Neutrophil (primary cell): ENCODE results near the gene SKOR1.

Experiments
- H3K27ac ChIP-seq: fragments of 200-600 bp; sonication (generic); 2 replicates; pipeline ENCODE4 v1.5.1; 2016; ENCODE audit warnings: mild to moderate bottlenecking, moderate library complexity
- H3K27me3 ChIP-seq: fragments of 200-600 bp; sonication (generic); 2 replicates; pipeline ENCODE4 v1.6.0; 2016; ENCODE audit warnings: mild to moderate bottlenecking
- H3K36me3 ChIP-seq: fragments of 200-600 bp; sonication (generic); 2 replicates; pipeline ENCODE4 v1.5.1; 2017
- H3K4me1 ChIP-seq, 2 experiments: fragments of 200-600 bp in 1 of 2; sonication (generic) in 1 of 2; 1 replicate in 1 of 2; 2 replicates in 1 of 2; pipeline versions ENCODE4 v1.5.1 to v1.6.1; 2013 to 2016; ENCODE audit warnings: low read depth in 1 of 2, low read length in 1 of 2, mild to moderate bottlenecking in 1 of 2, moderate library complexity in 1 of 2; ENCODE audit not compliant: control insufficient read depth in 1 of 2, insufficient read depth in 1 of 2
- H3K4me3 ChIP-seq, 2 experiments: fragments of 200-600 bp in 1 of 2; sonication (generic) in 1 of 2; 1 replicate in 1 of 2; 2 replicates in 1 of 2; pipeline ENCODE4 v1.5.1; 2013 to 2016; ENCODE audit warnings: low read depth in 1 of 2, low read length in 1 of 2, mild to moderate bottlenecking in 1 of 2, moderate library complexity in 1 of 2
- H3K9me3 ChIP-seq: fragments of 200-600 bp; sonication (generic); 2 replicates; pipeline ENCODE4 v1.5.1; 2016
- TF ChIP-seq, protein P1 (sequence below): fragments of 200-600 bp; sonication (generic); IDR thresholded peaks from 2 replicates; pipeline ENCODE4 v1.5.1; 2016; ENCODE audit warnings: antibody characterized with exemption

The SKOR1 gene

DNA sequence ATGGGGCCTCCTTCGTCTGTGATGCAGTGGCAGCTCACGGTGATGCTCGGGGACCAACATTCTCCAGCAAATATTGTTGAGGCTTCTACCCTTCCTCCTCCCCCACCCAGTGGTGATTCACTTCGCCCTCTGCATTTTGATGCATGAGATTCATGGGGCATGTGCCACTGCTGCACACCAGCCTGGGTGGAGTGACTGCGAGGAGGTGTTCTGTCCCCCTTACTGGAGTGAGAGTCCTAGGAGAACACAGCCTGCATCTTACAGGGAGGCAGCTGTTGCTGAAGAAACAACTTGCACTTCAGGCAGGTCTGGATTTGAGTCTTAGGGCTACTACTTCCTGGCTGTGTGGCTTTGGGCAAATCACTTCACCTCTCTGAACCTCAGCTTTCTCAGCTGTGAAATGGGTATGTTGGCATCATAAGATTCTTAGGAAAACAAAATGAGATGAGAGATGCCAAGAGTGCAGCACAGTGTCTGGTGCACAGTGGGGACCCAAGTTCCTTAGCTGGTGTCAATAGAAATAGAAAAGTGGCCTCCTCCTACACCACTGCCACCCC is 10.2 kb upstream of the SKOR1 start:
- TF ChIP-seq, protein P1, sequence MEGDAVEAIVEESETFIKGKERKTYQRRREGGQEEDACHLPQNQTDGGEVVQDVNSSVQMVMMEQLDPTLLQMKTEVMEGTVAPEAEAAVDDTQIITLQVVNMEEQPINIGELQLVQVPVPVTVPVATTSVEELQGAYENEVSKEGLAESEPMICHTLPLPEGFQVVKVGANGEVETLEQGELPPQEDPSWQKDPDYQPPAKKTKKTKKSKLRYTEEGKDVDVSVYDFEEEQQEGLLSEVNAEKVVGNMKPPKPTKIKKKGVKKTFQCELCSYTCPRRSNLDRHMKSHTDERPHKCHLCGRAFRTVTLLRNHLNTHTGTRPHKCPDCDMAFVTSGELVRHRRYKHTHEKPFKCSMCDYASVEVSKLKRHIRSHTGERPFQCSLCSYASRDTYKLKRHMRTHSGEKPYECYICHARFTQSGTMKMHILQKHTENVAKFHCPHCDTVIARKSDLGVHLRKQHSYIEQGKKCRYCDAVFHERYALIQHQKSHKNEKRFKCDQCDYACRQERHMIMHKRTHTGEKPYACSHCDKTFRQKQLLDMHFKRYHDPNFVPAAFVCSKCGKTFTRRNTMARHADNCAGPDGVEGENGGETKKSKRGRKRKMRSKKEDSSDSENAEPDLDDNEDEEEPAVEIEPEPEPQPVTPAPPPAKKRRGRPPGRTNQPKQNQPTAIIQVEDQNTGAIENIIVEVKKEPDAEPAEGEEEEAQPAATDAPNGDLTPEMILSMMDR: no peak
- H3K9me3 ChIP-seq: no peaks in the 10 kb centered on the region
- peaks cover 87% of the 10 kb centered on the region for H3K27me3 ChIP-seq
- H3K36me3 ChIP-seq: no peaks in the 10 kb centered on the region
- no peak overlapping the region for H3K4me3 ChIP-seq
- no peaks in the 10 kb centered on the region for H3K4me1 ChIP-seq
- no peak overlapping the region for H3K27ac ChIP-seq

- Histone ChIP-seq H3K27ac (no peak overlapping the region), H3K27me3 (peaks cover 96% of the 10 kb centered on the region), H3K9me3 (no peaks in the 10 kb centered on the region), H3K4me1 (no peaks in the 10 kb centered on the region), H3K4me3 (no peak overlapping the region), H3K36me3 (no peaks in the 10 kb centered on the region)
- TF ChIP-seq, protein P1: no peak
Measured at GRCh38 chr15:67816668-67817067, 8.6 kb upstream of the SKOR1 start.

DNA sequence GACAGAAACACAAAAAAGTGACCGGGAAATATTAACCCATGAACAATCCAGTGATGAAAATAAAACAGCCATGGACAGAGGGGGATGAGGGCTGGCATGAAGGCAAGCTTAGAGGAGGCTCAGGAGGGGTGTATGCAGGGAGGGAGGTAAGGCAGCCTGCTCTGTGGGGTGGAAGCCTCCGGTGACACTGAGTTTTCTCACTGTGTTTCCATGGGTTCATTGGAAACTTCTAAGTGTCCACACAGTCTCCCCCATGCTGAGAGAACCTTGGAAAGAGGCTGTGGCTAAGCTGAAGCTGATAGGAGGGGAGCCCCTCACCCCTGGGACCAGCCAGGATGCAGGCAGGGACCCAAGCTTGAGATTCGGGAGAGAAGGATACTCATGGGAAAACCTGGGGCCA is 6.8 kb upstream of the SKOR1 start:
- Histone ChIP-seq H3K4me3 (no peak overlapping the region), H3K4me1 (peaks cover 0 to 3% of the 10 kb centered on the region in 2 experiments), H3K36me3 (no peaks in the 10 kb centered on the region), H3K27me3 (peaks cover 96% of the 10 kb centered on the region), H3K27ac (no peak overlapping the region), H3K9me3 (no peaks in the 10 kb centered on the region)
- TF ChIP-seq, protein P1: no peak

DNA sequence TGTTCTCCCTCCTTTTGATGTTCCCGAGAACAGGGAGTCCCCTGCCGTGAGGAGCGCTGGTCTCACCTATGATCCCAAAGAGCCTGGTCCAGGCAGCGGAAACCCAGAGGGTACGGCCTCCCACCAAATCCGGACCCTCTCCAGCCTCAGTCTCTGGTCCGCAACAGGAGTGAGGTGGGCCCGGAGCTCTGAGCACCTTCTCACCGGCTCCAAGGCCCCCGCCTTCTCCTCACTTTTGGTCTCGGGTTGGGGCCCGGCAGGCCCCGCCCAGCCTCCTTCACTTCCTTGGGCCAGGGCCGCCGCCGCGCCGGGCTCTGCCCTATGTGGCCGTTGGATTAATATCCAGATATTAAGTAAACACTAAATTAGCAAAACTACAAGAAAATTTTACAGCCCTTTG is 5.7 kb upstream of the SKOR1 start:
- H3K27me3 ChIP-seq: peaks cover 100% of the 10 kb centered on the region
- TF ChIP-seq, protein P1: no peak
- no peaks in the 10 kb centered on the region for H3K9me3 ChIP-seq
- no peak overlapping the region for H3K4me3 ChIP-seq
- H3K27ac ChIP-seq: no peak overlapping the region
- H3K36me3 ChIP-seq: no peaks in the 10 kb centered on the region
- peaks cover 3 to 4% of the 10 kb centered on the region in 2 experiments for H3K4me1 ChIP-seq

DNA sequence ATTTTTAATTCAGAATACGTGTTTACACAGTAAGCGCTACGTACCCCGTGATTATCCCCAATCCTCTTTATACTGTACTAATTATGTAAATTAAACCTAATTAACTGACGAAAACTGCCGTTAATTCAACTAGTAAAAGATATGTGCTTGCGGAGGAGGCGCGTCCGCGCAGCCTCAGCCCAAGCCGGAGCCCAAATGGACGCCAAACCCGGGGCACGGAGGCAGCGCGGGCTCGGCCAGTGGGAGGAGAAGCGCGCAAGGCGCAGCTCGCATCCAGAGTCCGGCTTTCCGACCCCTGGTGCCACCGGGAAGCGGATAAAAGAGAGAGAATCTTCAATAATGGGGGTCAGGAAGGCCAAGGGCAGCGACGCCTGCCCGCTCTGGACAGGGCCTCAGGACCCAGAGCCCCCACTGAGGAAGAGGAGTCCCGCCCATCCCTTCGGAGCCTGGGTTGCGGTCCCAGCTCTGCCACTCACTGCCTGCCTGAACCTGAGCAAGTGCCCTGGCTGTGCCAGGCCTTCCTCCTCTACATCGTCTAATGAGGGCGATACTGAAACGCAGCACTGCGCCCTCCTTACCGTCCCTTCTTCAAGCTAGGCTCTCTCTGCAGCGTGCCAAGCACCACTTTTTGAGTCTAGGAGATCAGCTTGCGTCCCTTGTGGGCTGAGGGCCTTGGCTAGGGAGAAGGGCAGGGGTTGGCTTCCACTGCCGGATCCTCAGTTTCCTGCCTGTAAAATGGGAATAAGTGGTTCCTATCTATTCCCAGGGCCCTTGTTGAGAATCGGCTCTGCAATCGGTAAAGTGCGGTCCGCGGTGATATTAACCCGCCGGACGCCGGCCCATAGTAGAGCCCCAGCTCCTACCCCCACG is 5.0 kb upstream of the SKOR1 start:
- no peaks in the 10 kb centered on the region for H3K36me3 ChIP-seq
- H3K27ac ChIP-seq: no peak overlapping the region
- H3K27me3 ChIP-seq: peaks cover 100% of the 10 kb centered on the region
- H3K4me1 ChIP-seq: peaks cover 3 to 6% of the 10 kb centered on the region in 2 experiments
- TF ChIP-seq, protein P1: no peak
- no peak overlapping the region for H3K4me3 ChIP-seq
- H3K9me3 ChIP-seq: no peaks in the 10 kb centered on the region
